ENCODE results near the gene CHRNG.
"Not testable (repeated sequence)": the region's sequence is repeated elsewhere in the genome, so short reads cannot be mapped to it uniquely, and the experiment has no call there.

CHRNG gene

GRCh38 chr2:232528746-232529460, 10.6 kb upstream of the CHRNG start:
- Histone ChIP-seq H3K27me3 (ENCODE audit: control insufficient read depth in 1 of 2, insufficient read depth in 2 of 2, low read length in 2 of 2) (peaks cover 3 to 16% of the 10 kb centered on the region in 2 donors), H3K4me1 (ENCODE audit: control insufficient read depth, insufficient read depth, low read length) (peaks cover 11% of the 10 kb centered on the region), H3K36me3 (ENCODE audit: control insufficient read depth in 2 of 2, insufficient read depth in 2 of 2, low read length in 2 of 2) (no peaks in the 10 kb centered on the region), H3K27ac (ENCODE audit: low read length) (no peak overlapping the region), H3K4me3 (ENCODE audit: low read length in 2 of 2) (no peak overlapping the region), H3K9ac (ENCODE audit: low read length in 2 of 2) (no peak overlapping the region), H3K9me3 (ENCODE audit: control insufficient read depth in 2 of 2, low read length in 2 of 2) (no peaks in the 10 kb centered on the region)

DNA sequence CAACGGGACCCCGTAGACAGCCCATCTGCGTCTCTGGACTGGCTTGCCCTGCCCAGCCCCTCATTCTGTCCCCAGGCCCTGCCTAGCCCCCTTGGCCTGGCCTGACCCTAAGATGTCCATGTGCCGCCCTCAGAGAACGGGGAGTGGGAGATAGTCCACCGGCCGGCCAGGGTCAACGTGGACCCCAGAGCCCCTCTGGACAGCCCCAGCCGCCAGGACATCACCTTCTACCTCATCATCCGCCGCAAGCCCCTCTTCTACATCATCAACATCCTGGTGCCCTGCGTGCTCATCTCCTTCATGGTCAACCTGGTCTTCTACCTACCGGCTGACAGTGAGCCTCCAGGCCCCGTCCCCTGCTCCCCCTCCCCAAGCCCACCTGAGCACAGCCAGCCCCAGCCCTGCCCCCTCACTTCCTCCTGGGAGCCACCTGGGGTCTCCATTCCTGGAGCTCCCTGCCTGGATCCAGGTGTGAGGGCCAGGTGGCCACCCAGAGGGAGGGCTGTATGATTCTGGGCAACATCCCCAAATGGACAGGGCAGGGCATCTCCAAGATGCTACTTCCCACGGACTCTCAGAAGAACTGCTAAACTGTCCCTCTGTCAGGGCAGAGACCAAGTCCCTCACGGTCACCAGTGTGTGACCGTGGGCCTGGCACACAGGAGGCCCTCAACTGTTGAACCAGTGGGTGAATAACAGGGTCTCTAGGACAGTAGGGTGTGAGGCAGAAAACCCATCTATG, 9.5 kb upstream of the CHRNG start:
- no peak overlapping the region for H3K4me3 ChIP-seq (ENCODE audit: low read length in 2 of 2)
- H3K4me1 ChIP-seq (ENCODE audit: control insufficient read depth, insufficient read depth, low read length) = peaks cover 6% of the 10 kb centered on the region
- H3K27me3 ChIP-seq (ENCODE audit: control insufficient read depth in 1 of 2, insufficient read depth in 2 of 2, low read length in 2 of 2) = peaks cover 0 to 6% of the 10 kb centered on the region in 2 donors

GRCh38 chr2:232530626-232531260, 8.7 kb upstream of the CHRNG start:
- H3K9ac ChIP-seq (ENCODE audit: low read length in 2 of 2) = no peak overlapping the region
- no peak overlapping the region for H3K27ac ChIP-seq (ENCODE audit: low read length)
- no peaks in the 10 kb centered on the region for H3K36me3 ChIP-seq (ENCODE audit: control insufficient read depth in 2 of 2, insufficient read depth in 2 of 2, low read length in 2 of 2)
- H3K27me3 ChIP-seq (ENCODE audit: control insufficient read depth in 1 of 2, insufficient read depth in 2 of 2, low read length in 2 of 2) = no peaks in the 10 kb centered on the region
- H3K4me1 ChIP-seq (ENCODE audit: control insufficient read depth, insufficient read depth, low read length) = peaks cover 3% of the 10 kb centered on the region
- H3K9me3 ChIP-seq (ENCODE audit: control insufficient read depth in 2 of 2, low read length in 2 of 2) = no peaks in the 10 kb centered on the region
- no peak overlapping the region for H3K4me3 ChIP-seq (ENCODE audit: low read length in 2 of 2)

More for the DNA sequence above, 9.5 kb upstream of the CHRNG start:
- H3K9me3 ChIP-seq (ENCODE audit: control insufficient read depth in 2 of 2, low read length in 2 of 2) = no peaks in the 10 kb centered on the region
- no peak overlapping the region for H3K9ac ChIP-seq (ENCODE audit: low read length in 2 of 2)
- no peaks in the 10 kb centered on the region for H3K36me3 ChIP-seq (ENCODE audit: control insufficient read depth in 2 of 2, insufficient read depth in 2 of 2, low read length in 2 of 2)
- H3K27ac ChIP-seq (ENCODE audit: low read length) = no peak overlapping the region

DNA sequence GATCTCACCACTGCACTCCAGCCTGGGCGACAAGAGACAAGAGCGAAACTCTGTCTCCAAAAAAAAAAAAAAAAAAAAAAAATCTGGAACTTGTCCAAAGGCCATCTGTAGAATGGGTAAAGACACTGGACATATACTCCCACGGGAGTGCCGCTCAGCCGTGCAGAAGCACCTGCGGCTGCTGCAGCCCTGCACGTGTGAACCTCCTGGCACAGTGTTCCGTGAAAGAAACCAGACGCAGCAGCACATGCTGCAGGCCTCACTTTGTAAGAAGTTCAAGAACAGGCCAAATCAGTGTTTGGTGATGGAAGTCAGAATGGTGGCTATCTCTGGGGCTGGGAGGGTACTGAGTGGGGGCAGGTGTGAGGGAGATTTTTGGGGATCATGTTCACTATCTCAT, 7.1 kb upstream of the CHRNG start:
- Histone ChIP-seq H3K4me3 (ENCODE audit: low read length in 2 of 2) (no peak overlapping the region), H3K9me3 (ENCODE audit: control insufficient read depth in 2 of 2, low read length in 2 of 2) (peaks cover 0 to 7% of the 10 kb centered on the region in 2 donors), H3K36me3 (ENCODE audit: control insufficient read depth in 2 of 2, insufficient read depth in 2 of 2, low read length in 2 of 2) (no peaks in the 10 kb centered on the region), H3K4me1 (ENCODE audit: control insufficient read depth, insufficient read depth, low read length) (peaks cover 3% of the 10 kb centered on the region), H3K27ac (ENCODE audit: low read length) (no peak overlapping the region), H3K27me3 (ENCODE audit: control insufficient read depth in 1 of 2, insufficient read depth in 2 of 2, low read length in 2 of 2) (peaks cover 9 to 11% of the 10 kb centered on the region in 2 donors), H3K9ac (ENCODE audit: low read length in 2 of 2) (no peak overlapping the region)

GRCh38 chr2:232532821-232533220, 6.7 kb upstream of the CHRNG start:
- H3K9ac ChIP-seq (ENCODE audit: low read length in 2 of 2); H3K4me1 ChIP-seq (ENCODE audit: control insufficient read depth, insufficient read depth, low read length); H3K4me3 ChIP-seq (ENCODE audit: low read length in 2 of 2); H3K27ac ChIP-seq (ENCODE audit: low read length); H3K9me3 ChIP-seq (ENCODE audit: control insufficient read depth in 2 of 2, low read length in 2 of 2); H3K36me3 ChIP-seq (ENCODE audit: control insufficient read depth in 2 of 2, insufficient read depth in 2 of 2, low read length in 2 of 2): not testable (repeated sequence)
- peaks cover 11 to 14% of the 10 kb centered on the region in 2 donors for H3K27me3 ChIP-seq (ENCODE audit: control insufficient read depth in 1 of 2, insufficient read depth in 2 of 2, low read length in 2 of 2)

- Histone ChIP-seq H3K36me3 (ENCODE audit: control insufficient read depth in 2 of 2, insufficient read depth in 2 of 2, low read length in 2 of 2) (no peaks in the 10 kb centered on the region), H3K9me3 (ENCODE audit: control insufficient read depth in 2 of 2, low read length in 2 of 2) (peaks cover 0 to 7% of the 10 kb centered on the region in 2 donors), H3K27ac (ENCODE audit: low read length) (no peak overlapping the region), H3K4me3 (ENCODE audit: low read length in 2 of 2) (no peak overlapping the region), H3K9ac (ENCODE audit: low read length in 2 of 2) (no peak overlapping the region), H3K4me1 (ENCODE audit: control insufficient read depth, insufficient read depth, low read length) (peaks cover 3% of the 10 kb centered on the region), H3K27me3 (ENCODE audit: control insufficient read depth in 1 of 2, insufficient read depth in 2 of 2, low read length in 2 of 2) (peaks cover 14 to 17% of the 10 kb centered on the region in 2 donors)
These were observed 5.4 kb upstream of the CHRNG start for GRCh38 chr2:232533944-232534710.

- Histone ChIP-seq H3K9me3 (ENCODE audit: control insufficient read depth in 2 of 2, low read length in 2 of 2) (peaks cover 0 to 7% of the 10 kb centered on the region in 2 donors), H3K27me3 (ENCODE audit: control insufficient read depth in 1 of 2, insufficient read depth in 2 of 2, low read length in 2 of 2) (peaks cover 14 to 22% of the 10 kb centered on the region in 2 donors), H3K4me3 (ENCODE audit: low read length in 2 of 2) (no peak overlapping the region), H3K36me3 (ENCODE audit: control insufficient read depth in 2 of 2, insufficient read depth in 2 of 2, low read length in 2 of 2) (no peaks in the 10 kb centered on the region), H3K27ac (ENCODE audit: low read length) (no peak overlapping the region), H3K9ac (ENCODE audit: low read length in 2 of 2) (no peak overlapping the region), H3K4me1 (ENCODE audit: control insufficient read depth, insufficient read depth, low read length) (peaks cover 3% of the 10 kb centered on the region)
These were observed 4.4 kb upstream of the CHRNG start for GRCh38 chr2:232534940-232535651.

GRCh38 chr2:232535761-232536530, 3.5 kb upstream of the CHRNG start:
- no peaks in the 10 kb centered on the region for H3K36me3 ChIP-seq (ENCODE audit: control insufficient read depth in 2 of 2, insufficient read depth in 2 of 2, low read length in 2 of 2)
- H3K27me3 ChIP-seq (ENCODE audit: control insufficient read depth in 1 of 2, insufficient read depth in 2 of 2, low read length in 2 of 2) = peaks cover 14 to 28% of the 10 kb centered on the region in 2 donors
- peaks cover 0 to 7% of the 10 kb centered on the region in 2 donors for H3K9me3 ChIP-seq (ENCODE audit: control insufficient read depth in 2 of 2, low read length in 2 of 2)
- no peak overlapping the region for H3K27ac ChIP-seq (ENCODE audit: low read length)
- H3K9ac ChIP-seq (ENCODE audit: low read length in 2 of 2) = no peak overlapping the region
- H3K4me1 ChIP-seq (ENCODE audit: control insufficient read depth, insufficient read depth, low read length) = peaks cover 3% of the 10 kb centered on the region
- no peak overlapping the region for H3K4me3 ChIP-seq (ENCODE audit: low read length in 2 of 2)

DNA sequence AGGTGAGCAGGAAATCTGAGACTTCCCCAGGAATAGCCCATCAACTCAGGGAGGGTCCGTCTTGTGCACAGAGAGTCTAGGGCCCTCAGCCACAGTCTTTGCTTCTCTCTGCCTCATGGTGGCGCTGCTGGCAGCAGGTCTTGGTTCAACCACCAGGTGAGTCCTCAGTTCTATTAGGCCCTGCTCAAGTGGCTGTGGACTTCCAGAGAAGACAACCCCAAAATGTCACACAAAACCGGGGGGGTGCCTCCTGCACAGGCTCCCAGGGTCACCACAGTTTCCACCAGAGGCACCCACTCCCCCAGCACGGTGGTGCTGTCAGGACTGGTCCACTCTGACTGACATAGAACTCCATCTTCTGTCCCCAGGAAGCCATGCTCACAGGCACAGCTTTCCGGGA, 2.4 kb upstream of the CHRNG start:
- Histone ChIP-seq H3K4me1 (ENCODE audit: control insufficient read depth, insufficient read depth, low read length) (peaks cover 3% of the 10 kb centered on the region), H3K27ac (ENCODE audit: low read length) (no peak overlapping the region), H3K27me3 (ENCODE audit: control insufficient read depth in 1 of 2, insufficient read depth in 2 of 2, low read length in 2 of 2) (peaks cover 14 to 28% of the 10 kb centered on the region in 2 donors), H3K36me3 (ENCODE audit: control insufficient read depth in 2 of 2, insufficient read depth in 2 of 2, low read length in 2 of 2) (no peaks in the 10 kb centered on the region), H3K9me3 (ENCODE audit: control insufficient read depth in 2 of 2, low read length in 2 of 2) (peaks cover 0 to 7% of the 10 kb centered on the region in 2 donors), H3K4me3 (ENCODE audit: low read length in 2 of 2) (no peak overlapping the region), H3K9ac (ENCODE audit: low read length in 2 of 2) (no peak overlapping the region)

Data from stomach smooth muscle (tissue), 2 donors.